Measurements from ENCODE around the gene GALT. TPM values are rescaled to one million over a fixed set of nuclear protein-coding genes. Genes with fewer than 3 reads are reported as not detected.

Gene GALT
- 16.1 to 20.8 TPM (median 19.0 TPM) in 5 replicates for total RNA-seq (2022; extraction: Qiagen RNA extraction)

DNA sequence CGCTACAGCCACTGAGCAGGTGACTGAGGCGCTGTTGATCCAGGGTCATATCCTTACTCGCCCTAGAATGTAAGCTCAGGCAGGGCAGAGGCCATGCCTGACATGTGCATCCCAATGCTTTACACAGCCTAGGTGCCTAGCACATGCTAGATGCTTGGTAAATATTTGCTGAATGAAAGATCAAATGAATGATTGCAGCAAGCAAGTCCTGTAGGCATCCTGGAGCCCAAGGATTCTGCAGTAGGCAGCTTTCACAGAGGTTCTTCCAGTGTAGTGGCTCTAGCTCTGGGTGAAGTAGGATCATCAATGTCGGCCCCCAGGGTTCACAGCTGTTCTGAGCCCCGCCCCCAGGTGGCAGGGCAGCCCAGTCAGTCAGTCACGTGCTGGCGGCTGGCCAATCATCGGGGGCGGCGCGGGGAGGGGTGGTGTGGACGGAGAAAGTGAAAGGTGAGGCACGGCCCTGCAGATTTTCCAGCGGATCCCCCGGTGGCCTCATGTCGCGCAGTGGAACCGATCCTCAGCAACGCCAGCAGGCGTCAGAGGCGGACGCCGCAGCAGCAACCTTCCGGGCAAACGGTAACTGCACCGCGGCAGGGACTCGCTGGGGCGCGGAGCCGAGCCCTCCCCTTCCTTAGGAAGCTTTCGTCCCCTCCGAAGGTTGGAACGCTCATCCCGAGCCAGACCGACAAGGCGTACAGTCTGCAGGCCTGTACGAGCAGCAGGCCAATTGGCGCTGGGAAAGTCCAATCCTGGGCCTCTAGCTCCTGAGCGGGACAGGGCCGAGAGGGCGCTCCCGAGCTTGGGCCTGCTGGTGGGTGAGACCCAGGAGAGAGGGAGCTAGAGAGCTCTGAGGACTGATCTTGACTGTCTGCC is at the start of gene GALT:
Gene GALT, plus strand, starts transcription at position 465 of the 873 bp plus-strand sequence. Its CDS starts 30 bp downstream, at position 495.

DNA sequence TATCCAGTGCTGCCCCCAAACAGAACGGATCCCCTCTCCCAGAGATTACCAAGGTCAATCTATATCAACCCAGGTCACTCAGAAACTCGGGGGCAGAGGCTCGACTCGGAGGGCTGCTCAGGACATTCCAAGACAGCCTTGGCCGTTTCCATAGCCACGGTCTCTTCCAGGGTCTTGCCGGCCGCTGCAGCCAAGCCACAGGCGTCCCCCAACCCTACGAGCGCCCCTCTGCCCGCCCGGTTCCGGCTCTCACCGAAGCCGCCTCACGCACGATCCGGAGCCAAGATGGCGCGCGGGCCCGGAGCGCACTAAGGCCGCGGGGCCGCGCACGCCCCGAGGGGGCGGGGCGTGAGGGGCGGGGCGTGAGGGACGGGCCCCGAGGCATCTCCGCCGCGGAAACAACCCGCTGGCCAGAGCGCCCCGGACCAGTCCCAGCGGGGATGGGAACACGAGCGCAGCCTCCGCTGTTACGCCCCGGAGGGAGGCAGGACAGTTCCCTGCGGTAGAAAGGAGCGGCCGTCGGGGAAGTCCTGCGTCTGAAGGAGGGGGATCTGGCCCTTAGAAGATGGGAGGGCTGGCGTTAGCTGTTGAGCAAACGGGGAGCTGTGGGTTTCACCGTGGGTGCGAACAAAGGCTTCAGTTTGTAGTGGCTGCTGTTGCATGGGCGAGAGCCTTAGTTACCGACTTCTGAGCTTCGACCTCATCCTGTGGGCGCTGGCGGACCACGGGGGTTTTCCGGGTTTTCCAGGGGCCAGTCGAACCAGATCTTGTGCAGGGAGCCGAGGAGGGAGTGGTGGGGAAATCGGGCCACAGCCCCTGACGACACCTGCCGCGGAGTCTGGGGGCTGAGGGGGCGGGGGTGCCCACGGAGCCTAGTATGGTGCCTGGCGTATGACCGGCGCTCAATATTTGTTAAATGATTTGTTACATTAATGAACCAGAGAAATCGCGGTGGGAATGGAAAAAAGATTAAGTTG is 34.4 kb upstream of the GALT start, which contains the start of gene RPP25L:
Gene RPP25L, minus strand, starts transcription at position 287 of the 977 bp plus-strand sequence. CDS start 801 bp downstream, outside the sequence.

GRCh38 chr9:34620061-34620994 is 26.1 kb upstream of the GALT start, which contains the start of gene DCTN3:
Gene DCTN3 (minus strand): TSS chr9:34620495. CDS start chr9:34620464, 31 bp downstream.

GRCh38 chr9:34628656-34629490 is 17.6 kb upstream of the GALT start, which contains the start of gene ARID3C:
Gene ARID3C (minus strand): TSS chr9:34629066. CDS start chr9:34628014, 1,052 bp downstream.

GRCh38 chr9:34637356-34638137 is 8.9 kb upstream of the GALT start, which contains the start of gene SIGMAR1:
Gene SIGMAR1 (minus strand): TSS chr9:34637787. CDS start chr9:34637697, 90 bp downstream.

DNA sequence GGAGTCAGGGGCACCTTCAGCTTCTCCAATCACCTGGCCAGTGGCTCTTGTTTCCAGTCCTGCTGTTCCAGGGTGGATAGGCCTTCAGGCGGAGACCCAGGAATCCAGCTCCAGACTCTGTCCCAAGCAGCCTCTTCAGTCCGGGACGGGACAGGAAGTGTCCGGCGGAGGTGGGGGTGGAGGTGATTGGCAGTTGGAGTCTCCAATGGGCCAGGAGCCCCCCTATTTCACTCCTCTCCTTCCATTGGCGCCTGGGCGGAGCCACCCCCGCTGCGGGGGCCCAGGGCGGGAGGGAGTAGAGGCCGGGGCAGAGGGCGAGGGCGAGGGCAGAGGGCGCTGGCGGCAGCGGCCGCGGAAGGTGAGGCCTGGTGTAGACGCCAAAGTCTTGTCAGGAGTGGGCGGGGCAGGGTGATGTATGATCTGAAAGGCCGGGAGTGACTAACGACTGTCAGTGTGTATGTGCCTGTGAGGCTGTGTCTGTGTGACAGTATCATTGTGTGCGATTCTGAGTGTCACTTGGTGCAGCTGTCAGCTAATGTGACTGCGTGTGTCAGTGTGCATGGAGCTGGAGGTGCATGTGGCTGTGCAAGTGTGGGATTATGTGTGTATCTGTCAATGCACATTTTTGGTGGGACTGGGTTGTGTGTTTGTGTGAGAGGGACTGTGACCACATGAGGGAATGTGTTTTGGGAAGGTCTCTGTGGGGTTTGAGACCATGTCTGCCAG is 5.6 kb downstream of the GALT start, which contains the start of gene IL11RA:
Gene IL11RA, plus strand, starts transcription at position 310 of the 726 bp plus-strand sequence. CDS start 3,033 bp downstream, outside the sequence.

DNA sequence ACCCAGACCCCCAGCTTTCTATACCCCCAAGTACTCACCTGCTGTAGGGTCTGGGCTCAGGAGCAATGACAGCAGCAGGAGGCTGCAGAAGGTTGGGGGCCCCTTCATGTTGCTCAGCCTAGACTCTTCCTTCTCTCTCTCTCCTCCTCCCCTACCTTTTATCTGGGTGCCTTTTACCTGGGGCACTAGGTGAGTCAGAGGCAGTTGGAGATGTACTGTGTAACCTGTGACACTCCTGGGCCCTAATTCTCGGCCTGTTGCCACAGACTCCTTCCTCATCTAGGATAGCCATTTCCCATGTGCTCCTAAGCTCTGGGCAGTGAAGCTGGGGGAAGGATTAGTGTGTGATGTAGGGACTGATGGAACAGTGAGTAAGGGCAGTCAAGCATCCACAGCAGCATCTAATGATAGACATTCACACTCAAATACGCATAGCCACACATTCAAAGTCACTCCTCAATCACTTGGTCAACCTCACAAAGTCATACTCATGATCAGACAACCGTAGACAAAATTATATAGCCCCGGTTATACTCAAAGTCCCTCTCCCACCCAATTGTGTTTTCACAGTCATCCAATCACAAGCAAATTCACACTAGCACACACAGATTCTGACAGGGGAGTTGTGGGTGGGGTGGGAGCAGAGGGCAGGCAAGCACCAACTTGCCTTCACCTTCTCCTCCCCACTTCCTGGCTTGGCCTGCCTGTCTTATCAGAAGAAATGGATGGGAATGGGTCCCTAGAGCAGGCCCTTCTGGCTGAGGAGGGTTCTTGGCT is 16.2 kb downstream of the GALT start, which contains the start of gene CCL27:
Gene CCL27, minus strand, starts transcription at position 132 of the 777 bp plus-strand sequence. Its CDS starts 24 bp downstream, at position 108.

GRCh38 chr9:34690983-34691935 is 44.8 kb downstream of the GALT start, which contains the start of gene CCL19:
Gene CCL19 (minus strand): TSS chr9:34691276. CDS start chr9:34691139, 137 bp downstream.

Other genes starting within 250 kb of the GALT start
- gene FAM219A, start 188.1 kb upstream of the GALT start, total RNA-seq (2022; extraction: Qiagen RNA extraction): 15.7 to 18.8 TPM (median 17.7 TPM) in 5 replicates
- 0.23 to 0.64 TPM (median 0.45 TPM) in 4 of 5 replicates, not detected in the other for gene DNAI1, start 187.9 kb upstream of the GALT start, total RNA-seq (2022; extraction: Qiagen RNA extraction)
- gene ENHO, start 123.7 kb upstream of the GALT start, total RNA-seq (2022; extraction: Qiagen RNA extraction): 1.2 to 2.9 TPM (median 2.3 TPM) in 5 replicates
- gene CNTFR, start 57.0 kb upstream of the GALT start, total RNA-seq (2022; extraction: Qiagen RNA extraction): 0.13 to 0.15 TPM (median 0.14 TPM) in 3 of 5 replicates, not detected in the others
- 40.2 to 46.0 TPM (median 43.4 TPM) in 5 replicates for gene RPP25L, start 34.6 kb upstream of the GALT start, total RNA-seq (2022; extraction: Qiagen RNA extraction)
- gene DCTN3, start 26.2 kb upstream of the GALT start, total RNA-seq (2022; extraction: Qiagen RNA extraction): 105 to 114 TPM (median 111 TPM) in 5 replicates
- 0.09 to 0.39 TPM (median 0.17 TPM) in 5 replicates for gene ARID3C, start 17.6 kb upstream of the GALT start, total RNA-seq (2022; extraction: Qiagen RNA extraction)
- 161 to 195 TPM (median 192 TPM) in 5 replicates for gene SIGMAR1, start 8.9 kb upstream of the GALT start, total RNA-seq (2022; extraction: Qiagen RNA extraction)
- gene IL11RA, start 5.5 kb downstream of the GALT start, total RNA-seq (2022; extraction: Qiagen RNA extraction): 4.7 to 8.1 TPM (median 6.3 TPM) in 5 replicates
- 0.28 TPM in 1 of 5 replicates, not detected in the others for gene CCL27, start 16.0 kb downstream of the GALT start, total RNA-seq (2022; extraction: Qiagen RNA extraction)
- gene CCL19, start 44.6 kb downstream of the GALT start, total RNA-seq (2022; extraction: Qiagen RNA extraction): not detected in 5 replicates
- gene CCL21, start 63.5 kb downstream of the GALT start, total RNA-seq (2022; extraction: Qiagen RNA extraction): not detected in 5 replicates

Data from A549 treated with Mapracorat at 1 μM for 4 hours (cell line).